Left lobe of liver (tissue), 2 donors: ENCODE results near the gene CHAF1B. TPM values are rescaled to one million over a fixed set of nuclear protein-coding genes. Genes with fewer than 3 reads are reported as not detected.
"Not testable (repeated sequence)": the region's sequence is repeated elsewhere in the genome, so short reads cannot be mapped to it uniquely, and the experiment has no call there.

Experiments
- ATAC-seq: fragments of 200-7000 bp; cut with Tn5 transposase; one replicate; pipeline ENCODE4 v1.9.1; 2020; ENCODE audit warnings: mild to moderate bottlenecking, moderate library complexity
- DNase-seq: peaks from one replicate; pipeline ENCODE4 v3.0.0-alpha.2; 2020; ENCODE audit warnings: low spot score
- total RNA-seq: library from RNA; stranded (reverse); gene quantifications from one replicate; pipeline ENCODE4 v1.2.1, GENCODE V29; 2021
- donor health status: DM: no; HTN: no; CAD: no; lungs with moderate emphysema.
- donor health status: DM: no; HTN: yes; CAD: no.

CHAF1B gene
- total RNA-seq, 1 donor from 2014 or later = 0.43 TPM

DNA sequence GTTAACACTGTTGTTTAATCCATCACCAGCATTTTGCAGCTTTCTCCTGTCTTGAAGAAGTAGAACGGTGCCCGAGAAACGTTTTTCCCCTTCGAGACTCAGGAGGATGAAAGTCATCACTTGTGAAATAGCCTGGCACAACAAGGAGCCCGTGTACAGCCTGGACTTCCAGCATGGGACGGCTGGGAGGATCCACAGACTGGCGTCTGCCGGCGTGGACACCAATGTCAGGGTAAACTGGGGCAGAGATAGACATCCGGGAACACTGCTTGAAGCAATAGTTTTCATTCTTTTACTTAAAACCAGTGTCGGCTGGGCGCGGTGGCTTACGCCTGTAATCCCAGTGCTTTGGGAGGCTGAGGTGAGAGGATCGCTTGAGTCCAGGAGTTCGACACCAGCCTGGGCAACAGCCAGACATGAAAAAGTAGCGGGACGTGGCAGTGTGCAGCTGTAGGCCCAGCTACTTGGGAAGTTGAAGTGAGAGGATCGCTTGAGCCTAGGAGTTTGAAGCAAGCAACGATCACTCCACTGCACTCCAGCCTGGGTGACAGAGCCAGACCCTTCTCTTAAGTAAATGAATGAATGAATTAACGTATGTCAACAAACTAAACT lies 945 bp downstream of the CHAF1B start:
- DNase-seq (peak; percentile 42), ATAC-seq (no peak)

- DNase-seq (no peak), ATAC-seq (no peak)
These were observed 2.9 kb downstream of the CHAF1B start for GRCh38 chr21:36388096-36388495.

DNA sequence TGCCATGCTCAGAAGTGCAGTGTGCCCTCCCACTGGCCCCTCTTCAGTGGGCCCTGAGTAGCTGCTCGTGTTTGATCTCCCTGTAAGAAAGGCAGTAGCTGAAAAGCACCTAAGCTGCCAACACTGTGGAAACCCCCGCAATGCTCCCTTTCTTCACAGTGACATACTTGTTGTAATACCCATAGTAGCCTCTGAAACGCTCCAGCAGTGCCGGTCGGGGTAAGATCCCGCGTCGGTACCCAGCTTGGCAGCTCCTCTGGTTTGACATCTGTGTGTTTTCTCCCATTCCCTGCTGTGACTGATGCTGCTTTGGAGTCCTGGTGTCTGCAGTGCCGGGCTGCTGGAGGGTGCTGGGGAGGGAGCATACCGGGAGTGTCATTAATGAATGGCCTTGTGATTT lies 3.6 kb downstream of the CHAF1B start:
- peak; percentile 27 for DNase-seq
- no peak for ATAC-seq

DNA sequence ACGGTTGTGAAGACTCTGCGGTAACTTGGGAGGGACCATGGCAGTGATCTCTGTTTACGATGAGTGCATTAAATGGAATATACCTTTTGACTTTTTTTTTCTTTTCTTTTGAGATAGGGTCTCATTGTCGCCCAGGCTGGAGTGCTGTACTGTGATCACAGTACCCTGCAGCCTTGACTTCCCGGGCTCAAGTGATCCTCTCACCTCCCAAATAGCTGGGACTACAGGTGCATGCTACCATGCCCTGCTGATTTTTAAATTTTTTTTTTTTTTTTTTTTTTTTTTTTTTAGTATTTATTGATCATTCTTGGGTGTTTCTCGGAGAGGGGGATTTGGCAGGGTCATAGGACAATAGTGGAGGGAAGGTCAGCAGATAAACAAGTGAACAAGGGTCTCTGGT lies 6.5 kb downstream of the CHAF1B start:
- ATAC-seq, DNase-seq: not testable (repeated sequence)

DNA sequence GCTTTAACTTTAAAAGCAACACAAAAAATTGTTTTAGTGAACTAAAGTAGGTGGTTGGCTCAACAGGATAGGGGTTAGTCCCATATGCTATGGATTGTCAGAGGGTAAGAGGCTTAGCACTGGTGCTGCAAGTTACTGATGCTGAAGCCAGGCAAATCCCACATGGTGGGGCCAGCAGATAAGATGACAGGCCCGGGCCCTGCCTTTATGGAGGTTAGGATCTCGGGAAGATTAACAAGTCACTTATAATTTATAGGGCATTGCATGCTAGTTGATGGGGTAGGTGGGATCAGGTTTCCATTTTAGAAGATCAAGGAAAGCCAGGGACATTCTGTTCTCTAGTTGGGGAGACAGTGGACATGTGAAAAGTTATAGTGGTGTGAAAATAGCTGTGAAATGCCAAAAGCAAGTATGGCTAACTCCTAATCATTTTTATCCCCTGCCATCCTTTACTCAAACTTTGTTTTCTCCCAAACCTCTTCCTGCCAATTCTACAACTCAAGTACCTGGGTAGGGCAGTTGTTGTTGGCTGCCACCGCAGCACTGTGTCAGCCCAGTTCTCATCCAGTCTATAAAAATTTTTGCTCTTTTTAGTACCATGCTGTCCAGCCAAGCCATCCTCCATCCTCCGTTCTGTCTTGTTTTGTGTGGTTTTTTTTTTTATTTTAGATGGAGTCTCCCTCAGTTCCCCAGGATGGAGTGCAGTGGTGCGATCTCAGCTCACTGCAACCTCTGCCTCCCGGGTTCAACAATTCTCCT lies 10.3 kb downstream of the CHAF1B start:
- no peak for ATAC-seq

GRCh38 chr21:36396325-36396724 lies 11.1 kb downstream of the CHAF1B start:
- ATAC-seq (no peak), DNase-seq (no peak)

More for the DNA sequence above, 10.3 kb downstream of the CHAF1B start:
- no peak for DNase-seq

- DNase-seq = no peak
- ATAC-seq = no peak
These were observed 11.8 kb downstream of the CHAF1B start for GRCh38 chr21:36396971-36397370.

DNA sequence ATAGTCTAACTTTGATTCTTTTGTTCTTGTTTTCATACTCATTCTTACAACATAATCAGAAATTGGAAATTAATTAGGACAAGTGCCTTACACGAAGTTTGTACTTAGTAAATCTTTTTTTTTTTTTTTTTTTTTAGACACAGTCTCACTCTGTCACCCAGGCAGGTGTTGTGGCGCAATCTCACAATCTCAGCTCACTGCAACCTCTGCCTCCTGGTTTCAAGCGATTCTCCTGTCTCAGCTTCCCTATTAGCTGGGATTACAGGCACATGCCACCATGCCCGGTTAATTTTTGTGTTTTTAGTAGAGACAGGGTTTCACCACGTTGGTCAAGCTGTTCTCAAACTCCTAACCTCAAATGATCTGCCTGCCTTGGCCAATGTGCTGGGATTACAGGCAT lies 12.4 kb downstream of the CHAF1B start:
- ATAC-seq = no peak
- DNase-seq = no peak

- ATAC-seq, DNase-seq: not testable (repeated sequence)
These were observed 14.5 kb downstream of the CHAF1B start for GRCh38 chr21:36399736-36400135.

GRCh38 chr21:36400719-36401118 lies 15.5 kb downstream of the CHAF1B start:
- ATAC-seq (no peak), DNase-seq (no peak)

GRCh38 chr21:36402339-36402738 lies 17.1 kb downstream of the CHAF1B start:
- ATAC-seq = no peak
- DNase-seq = no peak

DNA sequence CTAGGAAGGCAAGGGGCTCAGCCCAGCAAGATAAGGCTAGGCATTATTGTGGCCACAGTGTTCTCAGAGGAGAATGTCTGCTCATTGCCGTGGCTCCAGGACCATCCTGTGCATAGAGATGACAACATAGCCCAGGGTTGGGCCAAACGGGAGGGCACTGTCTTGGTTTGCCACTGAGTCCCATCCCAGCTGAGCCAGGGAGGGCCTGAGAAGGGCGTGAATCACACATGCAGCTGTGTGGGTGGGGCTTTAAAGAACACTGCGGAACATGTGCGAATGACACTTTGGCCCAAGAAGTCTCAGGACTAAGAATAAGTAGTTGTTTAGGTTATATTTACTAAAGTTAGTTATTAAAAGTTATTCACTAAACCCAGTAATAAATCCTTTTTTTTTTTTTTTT lies 18.5 kb downstream of the CHAF1B start:
- DNase-seq (no peak), ATAC-seq (no peak)

GRCh38 chr21:36408568-36408967 lies 23.4 kb downstream of the CHAF1B start:
- ATAC-seq (no peak), DNase-seq (no peak)

DNA sequence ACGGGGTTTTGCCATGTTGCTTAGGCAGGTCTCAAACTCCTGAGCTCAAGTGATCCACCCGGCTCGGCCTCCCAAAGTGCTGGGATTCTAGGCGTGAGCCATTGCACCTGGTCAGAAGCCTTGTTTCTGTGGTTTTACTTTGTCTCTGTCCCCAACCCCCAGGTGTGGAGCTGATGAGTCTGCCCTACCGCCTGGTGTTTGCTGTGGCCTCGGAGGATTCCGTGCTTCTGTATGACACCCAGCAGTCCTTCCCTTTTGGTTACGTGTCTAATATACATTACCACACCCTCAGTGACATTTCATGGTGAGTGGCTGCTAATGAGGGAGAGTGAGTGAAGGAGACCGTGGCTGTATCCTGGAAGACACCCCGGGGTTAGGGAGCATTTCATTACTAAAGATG lies 26.1 kb downstream of the CHAF1B start:
- DNase-seq = no peak
- no peak for ATAC-seq

DNA sequence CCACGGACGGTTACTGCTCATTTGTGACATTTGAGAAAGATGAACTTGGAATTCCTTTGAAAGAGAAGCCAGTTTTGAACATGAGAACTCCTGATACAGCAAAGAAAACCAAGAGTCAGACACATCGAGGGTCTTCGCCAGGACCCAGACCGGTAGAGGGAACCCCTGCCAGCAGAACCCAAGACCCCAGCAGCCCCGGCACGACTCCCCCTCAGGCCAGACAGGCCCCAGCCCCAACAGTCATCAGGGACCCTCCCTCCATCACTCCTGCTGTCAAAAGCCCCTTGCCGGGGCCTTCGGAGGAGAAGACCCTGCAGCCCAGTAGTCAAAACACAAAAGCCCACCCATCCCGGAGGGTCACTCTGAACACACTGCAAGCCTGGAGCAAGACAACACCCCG lies 27.7 kb downstream of the CHAF1B start:
- DNase-seq = no peak
- ATAC-seq = no peak

GRCh38 chr21:36415375-36415774 lies 30.2 kb downstream of the CHAF1B start:
- ATAC-seq = no peak
- no peak for DNase-seq

GRCh38 chr21:36419241-36419640 lies 34.0 kb downstream of the CHAF1B start:
- DNase-seq = no peak
- no peak for ATAC-seq

GRCh38 chr21:36419996-36420395 lies 34.8 kb downstream of the CHAF1B start:
- ATAC-seq (peak; percentile 93), DNase-seq (peak; percentile 78)

GRCh38 chr21:36420571-36421339 lies 35.6 kb downstream of the CHAF1B start:
- ATAC-seq = no peak
- no peak for DNase-seq

GRCh38 chr21:36422279-36423098 lies 37.3 kb downstream of the CHAF1B start:
- DNase-seq (peak; percentile 71), ATAC-seq (peak; percentile 83)
